PFSK-1 (cell line): ENCODE results near the gene TMEM151A.

Experiments used
- FOXP2 ChIP-seq: optimal IDR thresholded peaks from 2 replicates; pipeline ENCODE3; 2011; ENCODE audit warnings: borderline replicate concordance, control low read depth, inconsistent platforms; ENCODE audit not compliant: insufficient read depth; ENCODE audit errors: extremely low read length, extremely low read depth
- POLR2AphosphoS5 ChIP-seq: IDR thresholded peaks from 2 replicates; pipeline ENCODE4 v1.6.1; 2012; ENCODE audit warnings: low read depth, mild to moderate bottlenecking, control low read depth, low read length, moderate library complexity
- SIN3A ChIP-seq: IDR thresholded peaks from 2 replicates; pipeline ENCODE4 v1.6.1; 2012; ENCODE audit warnings: mild to moderate bottlenecking, low read length, moderate library complexity, borderline replicate concordance; ENCODE audit not compliant: insufficient read depth
- TAF1 ChIP-seq: IDR thresholded peaks from 2 replicates; pipeline ENCODE4 v1.6.1; 2012; ENCODE audit warnings: low read length, control low read depth, borderline replicate concordance; ENCODE audit not compliant: insufficient read depth
- TF ChIP-seq, protein P1 (sequence below), 2 experiments: IDR thresholded peaks; 2 replicates each; pipeline versions ENCODE4 v1.6.1 to v1.8.0; 2011 to 2012; ENCODE audit warnings: low read depth in 2 of 2, low read length in 2 of 2, control low read depth in 1 of 2, inconsistent platforms in 1 of 2, mild to moderate bottlenecking in 1 of 2, moderate library complexity in 1 of 2; ENCODE audit not compliant: insufficient read depth in 1 of 2

The TMEM151A gene

DNA sequence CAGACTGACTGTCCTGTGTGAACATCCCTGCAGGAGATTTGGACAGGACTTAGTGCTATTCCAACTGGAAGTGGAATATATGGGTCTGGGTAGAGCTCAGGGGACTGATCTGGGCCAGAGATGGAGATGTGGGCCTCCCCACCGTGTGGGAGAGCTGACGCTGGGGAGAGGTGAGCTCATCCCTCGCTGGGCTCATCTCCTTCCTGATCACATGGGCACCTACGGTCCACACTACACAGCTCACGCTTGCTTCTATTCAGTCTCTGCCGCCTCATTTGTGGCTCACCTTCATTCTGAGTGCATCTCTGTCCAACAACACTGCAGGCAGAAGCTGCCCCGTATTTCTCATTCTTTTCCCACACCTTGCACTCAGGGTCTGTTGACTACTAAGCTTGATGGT lies 39.9 kb upstream of the TMEM151A start:
- TF ChIP-seq TAF1 (no peak), FOXP2 (no peak), POLR2AphosphoS5 (no peak), SIN3A (no peak)
- TF ChIP-seq, protein P1, sequence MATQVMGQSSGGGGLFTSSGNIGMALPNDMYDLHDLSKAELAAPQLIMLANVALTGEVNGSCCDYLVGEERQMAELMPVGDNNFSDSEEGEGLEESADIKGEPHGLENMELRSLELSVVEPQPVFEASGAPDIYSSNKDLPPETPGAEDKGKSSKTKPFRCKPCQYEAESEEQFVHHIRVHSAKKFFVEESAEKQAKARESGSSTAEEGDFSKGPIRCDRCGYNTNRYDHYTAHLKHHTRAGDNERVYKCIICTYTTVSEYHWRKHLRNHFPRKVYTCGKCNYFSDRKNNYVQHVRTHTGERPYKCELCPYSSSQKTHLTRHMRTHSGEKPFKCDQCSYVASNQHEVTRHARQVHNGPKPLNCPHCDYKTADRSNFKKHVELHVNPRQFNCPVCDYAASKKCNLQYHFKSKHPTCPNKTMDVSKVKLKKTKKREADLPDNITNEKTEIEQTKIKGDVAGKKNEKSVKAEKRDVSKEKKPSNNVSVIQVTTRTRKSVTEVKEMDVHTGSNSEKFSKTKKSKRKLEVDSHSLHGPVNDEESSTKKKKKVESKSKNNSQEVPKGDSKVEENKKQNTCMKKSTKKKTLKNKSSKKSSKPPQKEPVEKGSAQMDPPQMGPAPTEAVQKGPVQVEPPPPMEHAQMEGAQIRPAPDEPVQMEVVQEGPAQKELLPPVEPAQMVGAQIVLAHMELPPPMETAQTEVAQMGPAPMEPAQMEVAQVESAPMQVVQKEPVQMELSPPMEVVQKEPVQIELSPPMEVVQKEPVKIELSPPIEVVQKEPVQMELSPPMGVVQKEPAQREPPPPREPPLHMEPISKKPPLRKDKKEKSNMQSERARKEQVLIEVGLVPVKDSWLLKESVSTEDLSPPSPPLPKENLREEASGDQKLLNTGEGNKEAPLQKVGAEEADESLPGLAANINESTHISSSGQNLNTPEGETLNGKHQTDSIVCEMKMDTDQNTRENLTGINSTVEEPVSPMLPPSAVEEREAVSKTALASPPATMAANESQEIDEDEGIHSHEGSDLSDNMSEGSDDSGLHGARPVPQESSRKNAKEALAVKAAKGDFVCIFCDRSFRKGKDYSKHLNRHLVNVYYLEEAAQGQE (IDR thresholded peaks at IDR 0.05; ENCODE audit: insufficient read depth in 1 of 2, low read depth in 2 of 2, low read length in 2 of 2): no peak

DNA sequence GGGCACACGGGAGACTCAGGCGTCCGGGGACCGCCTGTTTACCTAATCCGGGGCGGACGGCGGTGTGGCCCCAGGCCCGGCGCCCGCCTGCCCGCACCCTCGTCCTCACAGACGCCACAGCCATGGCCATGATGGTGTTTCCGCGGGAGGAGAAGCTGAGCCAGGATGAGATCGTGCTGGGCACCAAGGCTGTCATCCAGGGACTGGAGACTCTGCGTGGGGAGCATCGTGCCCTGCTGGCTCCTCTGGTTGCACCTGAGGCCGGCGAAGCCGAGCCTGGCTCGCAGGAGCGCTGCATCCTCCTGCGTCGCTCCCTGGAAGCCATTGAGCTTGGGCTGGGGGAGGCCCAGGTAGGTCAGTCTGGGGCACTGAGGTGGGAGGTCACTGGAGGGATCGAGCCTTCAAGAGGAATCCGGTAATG lies 33.2 kb upstream of the TMEM151A start:
- no peak for TF ChIP-seq TAF1
- no peak for TF ChIP-seq FOXP2
- TF ChIP-seq, protein P1 (IDR thresholded peaks at IDR 0.05; ENCODE audit: insufficient read depth in 1 of 2, low read depth in 2 of 2, low read length in 2 of 2): no peak
- TF ChIP-seq POLR2AphosphoS5: no peak
- TF ChIP-seq SIN3A: no peak

DNA sequence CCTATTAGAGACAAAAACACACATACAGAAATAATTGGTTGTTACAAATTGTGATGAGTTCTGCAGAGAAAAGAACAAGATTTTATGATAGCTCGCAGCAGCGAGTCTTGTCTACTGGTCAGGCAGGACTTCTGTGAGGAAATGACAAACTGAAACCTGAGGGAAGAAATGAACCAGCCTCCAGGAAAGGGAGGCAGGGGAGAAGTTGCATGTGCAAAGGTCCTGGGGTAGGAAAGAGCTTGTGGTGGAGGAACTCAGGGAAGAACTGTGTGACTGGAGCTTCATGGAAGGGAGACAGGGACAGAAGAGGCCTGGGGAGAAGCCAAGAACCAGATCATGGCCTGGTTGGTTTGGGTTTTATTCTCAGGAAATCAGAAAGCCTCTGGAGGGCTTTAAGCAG lies 32.5 kb upstream of the TMEM151A start:
- TF ChIP-seq SIN3A: no peak

DNA sequence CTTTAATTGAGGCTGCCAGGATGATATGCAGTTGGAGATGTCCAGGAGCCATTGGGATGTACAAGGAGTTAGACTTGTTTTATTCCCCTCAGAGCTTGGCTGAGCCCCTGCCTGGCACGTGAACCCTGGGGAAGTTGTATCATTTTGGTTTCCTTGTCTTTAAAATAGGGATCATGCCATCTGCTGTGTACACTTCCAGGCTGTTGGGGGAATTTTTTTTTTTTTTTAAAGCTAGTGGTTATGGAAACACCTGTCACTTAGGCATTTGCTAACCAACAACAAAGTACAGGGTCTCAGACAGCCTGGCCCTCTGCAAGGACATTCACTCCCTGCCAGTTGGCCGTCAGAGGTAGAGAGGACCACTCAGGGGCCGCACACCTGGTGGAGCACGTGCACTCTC lies 31.7 kb upstream of the TMEM151A start:
- TF ChIP-seq SIN3A (no peak), POLR2AphosphoS5 (no peak), FOXP2 (no peak), TAF1 (no peak)
- TF ChIP-seq, protein P1 (IDR thresholded peaks at IDR 0.05; ENCODE audit: insufficient read depth in 1 of 2, low read depth in 2 of 2, low read length in 2 of 2): no peak

DNA sequence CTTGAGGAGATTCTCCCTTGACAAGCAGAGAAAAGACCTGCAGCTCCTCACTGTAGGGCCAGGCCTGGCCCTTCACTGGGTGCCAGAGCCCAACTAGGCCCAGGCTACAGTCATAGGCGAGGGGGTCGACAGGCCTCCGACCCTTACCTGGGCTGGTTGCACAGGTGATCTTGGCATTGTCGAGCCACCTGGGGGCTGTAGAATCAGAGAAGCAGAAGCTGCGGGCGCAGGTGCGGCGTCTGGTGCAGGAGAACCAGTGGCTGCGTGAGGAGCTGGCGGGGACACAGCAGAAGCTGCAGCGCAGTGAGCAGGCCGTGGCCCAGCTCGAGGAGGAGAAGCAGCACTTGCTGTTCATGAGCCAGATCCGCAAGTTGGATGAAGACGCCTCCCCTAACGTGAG lies 30.1 kb upstream of the TMEM151A start:
- no peak for TF ChIP-seq POLR2AphosphoS5
- TF ChIP-seq, protein P1 (IDR thresholded peaks at IDR 0.05; ENCODE audit: insufficient read depth in 1 of 2, low read depth in 2 of 2, low read length in 2 of 2): no peak
- TF ChIP-seq FOXP2: no peak
- TF ChIP-seq TAF1: no peak
- no peak for TF ChIP-seq SIN3A
